Measurements from ENCODE around the gene HES2.
"Not testable (repeated sequence)": the region's sequence is repeated elsewhere in the genome, so short reads cannot be mapped to it uniquely, and the experiment has no call there.

Gene HES2, protein sequence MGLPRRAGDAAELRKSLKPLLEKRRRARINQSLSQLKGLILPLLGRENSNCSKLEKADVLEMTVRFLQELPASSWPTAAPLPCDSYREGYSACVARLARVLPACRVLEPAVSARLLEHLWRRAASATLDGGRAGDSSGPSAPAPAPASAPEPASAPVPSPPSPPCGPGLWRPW

GRCh38 chr1:6419804-6420453, at the start of gene HES2:
Gene HES2 (minus strand): TSS chr1:6419919. CDS start chr1:6419820, 99 bp downstream.
- DNase-seq (ENCODE audit: low spot score) = no peak

DNA sequence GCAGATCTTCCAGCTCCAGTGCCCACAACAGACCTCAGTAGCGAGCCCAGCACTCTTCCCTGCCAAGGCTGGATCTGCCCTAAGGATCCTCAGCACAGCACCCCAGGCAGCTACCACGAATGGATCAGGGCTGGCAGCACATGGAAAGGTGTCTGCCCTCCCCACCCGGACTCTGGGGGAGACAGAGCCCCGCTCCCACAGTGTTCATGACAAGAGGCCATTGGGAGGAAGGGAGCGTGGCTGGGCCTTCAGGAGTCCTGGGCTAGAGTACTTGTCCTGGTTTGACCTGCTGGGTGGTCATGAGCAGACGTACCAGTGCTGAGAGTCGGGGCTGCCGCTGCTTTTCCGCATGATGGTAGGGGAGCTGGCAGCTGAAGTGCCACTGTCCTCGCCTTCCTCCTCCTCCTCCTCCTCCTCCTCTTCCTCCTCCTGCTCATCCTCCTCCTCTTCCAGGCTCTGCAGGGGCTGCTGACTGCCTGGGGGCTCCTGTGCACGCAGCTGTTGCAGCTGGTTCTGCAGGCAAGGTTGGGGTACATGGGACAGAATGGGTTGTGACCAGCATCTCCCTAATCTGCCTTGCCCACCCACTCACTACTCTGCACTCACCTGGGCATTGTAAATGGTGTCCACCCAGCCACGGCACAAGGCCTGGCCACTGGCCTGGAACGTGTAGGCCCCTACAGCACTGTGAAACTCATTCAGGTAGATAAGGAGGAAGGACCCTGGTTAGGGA, 49.2 kb upstream of the HES2 start:
- DNase-seq (ENCODE audit: low spot score) = no peak

DNA sequence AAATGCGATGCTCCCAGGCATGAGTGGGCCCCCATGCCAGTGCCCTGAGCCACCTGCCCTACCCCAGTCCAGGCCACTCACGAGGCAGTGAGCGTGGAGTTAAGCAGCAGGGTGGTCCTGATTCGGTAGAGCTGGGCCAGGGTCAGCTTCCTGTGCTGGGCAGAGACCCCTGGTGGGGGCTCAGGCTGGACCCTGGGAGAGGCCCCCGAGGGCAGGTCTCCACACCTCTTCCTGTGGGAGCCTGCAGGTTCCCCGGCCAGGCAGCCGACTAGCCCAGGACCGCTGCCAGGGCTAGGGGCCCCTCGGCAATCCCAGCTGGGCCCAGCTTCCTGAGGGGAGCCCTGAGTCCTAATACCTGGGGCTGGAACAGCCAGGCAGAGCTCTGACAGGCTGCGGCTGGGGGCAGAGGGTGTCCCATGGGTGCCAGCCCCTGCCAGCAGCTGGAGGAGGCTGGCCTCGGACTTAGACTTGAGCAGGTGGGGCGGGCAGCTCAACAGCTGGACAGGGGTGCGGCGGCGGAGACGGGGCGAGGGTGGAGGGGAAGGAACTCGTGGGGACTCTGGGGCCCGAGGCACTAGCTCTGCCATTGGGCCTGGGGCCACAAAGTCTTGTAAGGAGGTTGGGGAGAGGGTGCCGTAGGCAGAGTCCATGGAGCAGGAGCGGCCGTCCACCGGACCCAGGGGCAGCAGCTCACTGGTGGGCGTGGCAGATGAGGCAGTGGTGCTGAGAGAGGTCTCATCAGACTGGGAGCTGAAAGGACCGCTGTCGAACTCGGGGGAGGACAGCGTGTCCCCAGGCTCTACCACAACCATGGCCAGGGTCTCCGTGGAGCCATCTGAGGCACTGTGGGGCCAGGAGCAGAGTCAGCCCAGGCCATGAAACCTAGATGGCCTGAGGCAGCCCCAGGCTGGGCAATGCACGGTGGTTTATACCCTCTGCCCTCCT, 48.3 kb upstream of the HES2 start:
- no peak for DNase-seq (ENCODE audit: low spot score)

GRCh38 chr1:6467224-6467623, 47.5 kb upstream of the HES2 start:
- DNase-seq (ENCODE audit: low spot score) = no peak

DNA sequence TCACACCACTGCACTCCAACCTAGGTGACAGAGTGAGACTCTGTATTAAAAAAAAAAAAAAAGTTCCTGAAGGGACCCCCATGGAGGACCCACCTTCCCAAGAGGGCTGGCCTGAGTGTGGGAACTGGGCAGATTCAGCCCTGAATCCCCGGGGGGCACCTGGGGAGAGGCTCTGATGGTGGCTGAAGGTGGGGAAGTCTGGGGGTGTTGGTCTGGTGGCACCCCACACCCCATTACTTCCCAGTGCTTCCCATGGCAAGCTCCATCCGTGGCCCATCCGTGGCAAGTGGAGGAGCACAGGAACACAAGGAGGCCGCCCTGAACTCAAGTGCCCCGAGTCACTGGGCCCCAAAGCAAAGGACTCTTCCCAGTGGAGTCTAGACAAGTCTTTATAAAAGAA, 47.0 kb upstream of the HES2 start:
- DNase-seq (ENCODE audit: low spot score) = no peak

DNA sequence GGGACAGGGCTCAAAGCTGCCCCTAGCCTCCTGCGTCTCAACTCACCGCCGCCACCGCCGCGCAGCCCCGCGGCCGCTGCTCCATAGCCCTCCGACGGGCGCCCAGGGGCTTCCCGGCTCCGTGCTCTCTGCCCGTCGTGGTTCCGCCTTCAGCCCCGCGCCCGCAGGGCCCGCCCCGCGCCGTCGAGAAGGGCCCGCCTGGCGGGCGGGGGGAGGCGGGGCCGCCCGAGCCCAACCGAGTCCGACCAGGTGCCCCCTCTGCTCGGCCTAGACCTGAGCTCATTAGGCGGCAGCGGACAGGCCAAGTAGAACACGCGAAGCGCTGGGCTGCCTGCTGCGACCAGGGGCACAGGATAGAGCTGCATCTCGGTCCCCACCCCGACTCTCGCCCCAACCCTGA, 46.3 kb upstream of the HES2 start, which contains the start of gene TNFRSF25:
TNFRSF25 (minus strand) TSS at position 151 of the 400 bp plus-strand sequence; CDS start at position 85, 66 bp downstream.
- no peak for DNase-seq (ENCODE audit: low spot score)

DNA sequence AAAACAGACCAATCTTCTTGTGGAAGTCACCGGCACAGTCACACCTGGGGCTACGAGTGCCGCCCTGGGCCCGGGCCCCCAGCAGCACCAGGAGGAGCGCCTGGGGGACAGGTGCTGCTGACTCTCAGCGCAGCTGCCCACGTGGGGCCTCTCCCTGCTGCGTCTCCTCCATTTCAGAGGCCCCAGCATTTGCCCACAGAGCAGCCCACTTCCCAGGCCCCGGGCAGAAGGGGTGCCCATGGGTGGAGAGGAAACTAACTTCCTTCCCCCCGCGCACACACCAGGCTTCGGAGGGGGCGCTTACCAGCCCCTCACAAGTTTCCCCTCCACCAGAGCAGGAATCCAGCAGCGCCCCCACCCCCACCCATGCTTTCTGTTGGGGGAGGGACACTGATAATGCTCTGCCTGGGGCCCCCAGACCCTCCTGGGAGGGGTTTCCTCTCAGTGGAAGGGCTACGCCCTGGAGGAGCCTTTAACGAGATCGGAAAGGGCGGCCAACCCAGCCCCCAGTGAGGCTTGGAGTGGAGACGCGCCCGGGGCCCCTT, 45.8 kb upstream of the HES2 start:
- no peak for DNase-seq (ENCODE audit: low spot score)

DNA sequence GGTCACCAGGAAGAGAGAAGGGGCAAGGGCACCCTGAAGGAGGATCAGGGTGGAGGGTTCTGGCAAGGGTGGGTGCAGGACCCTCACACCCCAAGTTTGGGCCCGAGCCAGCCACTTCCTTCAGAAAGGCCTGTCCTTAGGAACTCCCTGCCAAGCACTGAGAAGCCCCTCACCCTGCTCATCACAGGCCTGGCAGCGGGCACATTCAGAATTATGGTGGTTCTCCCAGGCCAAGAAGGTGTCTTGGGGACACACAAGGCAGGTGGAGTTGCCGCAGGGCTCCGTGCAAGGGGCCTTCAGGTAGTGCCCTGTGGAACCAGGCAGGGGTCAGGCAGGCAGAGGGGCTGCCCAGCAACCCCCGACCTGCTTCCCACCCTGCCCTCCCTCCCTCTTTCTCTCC, 45.2 kb upstream of the HES2 start:
- DNase-seq (ENCODE audit: low spot score) = no peak

DNA sequence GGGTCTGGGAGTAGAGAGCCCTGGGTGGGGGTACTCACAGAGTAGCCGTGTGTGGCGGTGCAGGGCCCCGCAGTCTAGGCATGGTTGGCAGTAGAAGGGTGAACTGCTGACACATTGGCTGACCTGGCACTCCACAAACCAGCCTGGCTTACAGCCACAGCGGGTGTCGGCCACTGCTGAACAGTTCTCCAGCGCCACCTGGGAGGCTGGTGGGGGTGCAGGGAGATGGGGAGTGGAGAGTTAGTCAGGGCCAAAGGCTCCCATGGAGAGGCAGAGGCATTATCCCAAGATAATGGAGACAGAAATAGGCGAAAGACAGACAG, 44.8 kb upstream of the HES2 start:
- no peak for DNase-seq (ENCODE audit: low spot score)

GRCh38 chr1:6463120-6463412, 43.3 kb upstream of the HES2 start:
- no peak for DNase-seq (ENCODE audit: low spot score)

GRCh38 chr1:6462412-6463119, 42.8 kb upstream of the HES2 start:
- no peak for DNase-seq (ENCODE audit: low spot score)

- DNase-seq (ENCODE audit: low spot score) = no peak
Observed at GRCh38 chr1:6461538-6462411, 42.1 kb upstream of the HES2 start.

DNA sequence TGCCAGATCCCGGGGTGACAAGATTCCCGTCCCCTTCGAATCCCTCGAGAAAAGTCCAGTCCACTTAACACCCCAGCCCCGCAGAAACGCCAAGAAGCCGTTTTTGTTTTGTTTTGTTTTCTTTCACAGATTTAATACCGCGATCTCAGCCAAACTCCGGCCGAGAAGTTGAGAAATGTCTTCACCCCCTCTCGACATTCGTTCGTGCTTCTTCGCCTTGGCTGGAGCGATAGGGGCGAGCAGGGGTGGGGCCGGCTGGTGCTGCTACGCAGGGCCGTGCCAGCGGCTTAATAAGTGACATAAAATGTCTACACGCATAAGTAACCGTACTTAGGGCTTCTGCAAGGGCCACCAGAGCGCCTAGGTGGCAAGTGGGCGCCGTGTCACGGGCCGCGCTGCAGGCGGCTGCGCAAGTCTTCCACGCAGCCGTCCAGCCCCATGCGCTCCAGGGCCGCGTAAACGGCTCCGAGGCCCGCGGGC, 41.4 kb upstream of the HES2 start:
- no peak for DNase-seq (ENCODE audit: low spot score)

DNA sequence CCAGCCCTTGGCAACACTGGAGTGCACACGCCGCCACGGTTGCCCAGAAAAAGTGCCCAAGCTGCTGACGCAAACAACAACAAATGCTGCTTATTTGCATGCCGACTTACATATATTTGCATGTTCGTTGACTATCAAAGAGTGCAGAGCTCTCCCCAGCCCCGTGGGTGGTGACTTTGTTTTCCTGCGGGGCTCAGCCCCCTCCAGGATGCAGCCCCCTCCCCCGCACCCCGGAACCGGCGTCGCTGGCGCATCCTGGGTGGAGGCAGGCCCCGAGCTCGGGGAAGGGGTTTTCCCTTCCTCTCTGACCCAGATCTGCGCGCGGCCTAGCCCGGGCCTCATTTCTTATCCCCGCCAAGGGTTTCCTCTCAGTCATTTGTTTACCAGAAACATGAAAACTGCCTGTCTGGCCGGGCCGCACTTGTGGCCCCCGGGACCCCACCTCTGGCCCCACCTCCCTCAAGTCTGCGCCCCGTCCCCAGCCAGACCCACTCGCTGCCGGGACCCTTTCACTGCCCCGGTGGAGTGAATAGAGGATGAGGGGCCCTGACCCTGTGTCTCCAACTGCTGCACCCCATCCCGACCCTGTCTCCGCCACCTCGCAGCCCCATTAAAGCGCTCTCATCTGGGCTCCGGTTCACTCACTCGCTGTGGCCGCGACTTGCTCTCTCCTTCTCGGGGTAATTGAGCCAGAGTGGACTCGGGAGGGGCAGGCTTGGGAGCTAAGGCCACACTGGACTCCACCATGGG, 40.8 kb upstream of the HES2 start:
- DNase-seq (ENCODE audit: low spot score) = no peak

DNA sequence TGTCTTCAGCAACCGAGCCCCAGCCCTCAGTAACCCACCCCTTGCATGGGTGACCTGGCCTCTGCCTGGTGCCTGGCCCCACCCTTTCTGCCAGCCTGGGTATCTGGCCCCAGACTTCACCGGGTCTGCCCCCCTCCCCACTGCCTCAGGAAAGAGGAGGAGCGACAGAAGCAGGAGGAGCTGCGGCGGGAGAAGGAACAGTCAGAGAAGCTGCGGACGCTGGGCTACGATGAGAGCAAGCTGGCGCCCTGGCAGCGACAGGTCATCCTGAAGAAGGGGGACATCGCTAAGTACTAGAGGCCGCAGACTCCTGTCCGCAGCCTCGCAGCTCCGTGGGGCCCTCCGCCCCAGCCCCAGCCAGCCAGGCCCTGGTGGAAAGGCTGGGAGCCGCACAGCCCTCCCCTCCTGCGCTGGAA, 40.1 kb upstream of the HES2 start:
- no peak for DNase-seq (ENCODE audit: low spot score)

- no peak for DNase-seq (ENCODE audit: low spot score)
Observed at GRCh38 chr1:6456800-6457466, 37.2 kb upstream of the HES2 start.

GRCh38 chr1:6455752-6456520, 36.2 kb upstream of the HES2 start:
- DNase-seq (ENCODE audit: low spot score) = not testable (repeated sequence)

All from hematopoietic multipotent progenitor cell treated with erythropoietin and hydrocortisone succinate and interleukin-3 and kit ligand, for 15 days (in vitro differentiated cells).